ENCODE measurements around the gene C19orf18. TPM values are rescaled to one million over a fixed set of nuclear protein-coding genes. Genes with fewer than 3 reads are reported as not detected.

The C19orf18 gene
- total RNA-seq, 2 donors from 2014 or later: 0.87 TPM; not detected in 1

DNA sequence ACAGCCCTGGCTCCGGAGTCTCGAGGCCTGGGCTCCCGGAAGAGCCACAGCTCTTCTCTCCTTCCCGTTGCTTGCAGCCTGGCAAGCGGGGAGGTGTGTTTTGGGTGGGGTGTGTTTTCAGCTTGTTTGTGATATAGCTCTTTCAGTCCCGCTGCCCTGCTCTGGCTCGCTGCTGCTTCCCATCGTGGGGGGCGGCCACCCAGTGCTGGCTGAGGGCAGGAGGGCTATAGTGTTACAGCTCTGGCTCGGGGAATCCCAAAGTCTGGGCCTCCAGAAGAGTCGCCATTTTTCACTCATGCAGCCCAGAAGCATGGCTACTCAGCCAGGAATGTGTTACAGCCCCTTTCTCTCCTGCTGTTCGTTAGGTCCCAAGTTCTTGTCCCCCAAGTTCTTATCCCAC is 24.6 kb downstream of the C19orf18 start:
- no peaks in the 10 kb centered on the region for H3K36me3 ChIP-seq
- intact Hi-C loops (cut with DNase I): no loop called here
- H3K4me3 ChIP-seq: no peak overlapping the region
- TF ChIP-seq POLR2AphosphoS5 (IDR thresholded peaks at IDR 0.05) (no peak), POLR2A (IDR thresholded peaks at IDR 0.05) (no peak)
- TF ChIP-seq, protein P1, sequence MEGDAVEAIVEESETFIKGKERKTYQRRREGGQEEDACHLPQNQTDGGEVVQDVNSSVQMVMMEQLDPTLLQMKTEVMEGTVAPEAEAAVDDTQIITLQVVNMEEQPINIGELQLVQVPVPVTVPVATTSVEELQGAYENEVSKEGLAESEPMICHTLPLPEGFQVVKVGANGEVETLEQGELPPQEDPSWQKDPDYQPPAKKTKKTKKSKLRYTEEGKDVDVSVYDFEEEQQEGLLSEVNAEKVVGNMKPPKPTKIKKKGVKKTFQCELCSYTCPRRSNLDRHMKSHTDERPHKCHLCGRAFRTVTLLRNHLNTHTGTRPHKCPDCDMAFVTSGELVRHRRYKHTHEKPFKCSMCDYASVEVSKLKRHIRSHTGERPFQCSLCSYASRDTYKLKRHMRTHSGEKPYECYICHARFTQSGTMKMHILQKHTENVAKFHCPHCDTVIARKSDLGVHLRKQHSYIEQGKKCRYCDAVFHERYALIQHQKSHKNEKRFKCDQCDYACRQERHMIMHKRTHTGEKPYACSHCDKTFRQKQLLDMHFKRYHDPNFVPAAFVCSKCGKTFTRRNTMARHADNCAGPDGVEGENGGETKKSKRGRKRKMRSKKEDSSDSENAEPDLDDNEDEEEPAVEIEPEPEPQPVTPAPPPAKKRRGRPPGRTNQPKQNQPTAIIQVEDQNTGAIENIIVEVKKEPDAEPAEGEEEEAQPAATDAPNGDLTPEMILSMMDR (IDR thresholded peaks at IDR 0.05): no peak
- no peaks in the 10 kb centered on the region for H3K9me3 ChIP-seq
- no peak overlapping the region for H3K27ac ChIP-seq
- 88% methylated on average over 12 of the region's 12 CpGs for WGBS
- H3K4me1 ChIP-seq (replicated peaks): no peaks in the 10 kb centered on the region
- DNase-seq (ENCODE audit: low spot score): no peak
- no peaks in the 10 kb centered on the region for H3K27me3 ChIP-seq (replicated peaks; ENCODE audit: insufficient read depth)

DNA sequence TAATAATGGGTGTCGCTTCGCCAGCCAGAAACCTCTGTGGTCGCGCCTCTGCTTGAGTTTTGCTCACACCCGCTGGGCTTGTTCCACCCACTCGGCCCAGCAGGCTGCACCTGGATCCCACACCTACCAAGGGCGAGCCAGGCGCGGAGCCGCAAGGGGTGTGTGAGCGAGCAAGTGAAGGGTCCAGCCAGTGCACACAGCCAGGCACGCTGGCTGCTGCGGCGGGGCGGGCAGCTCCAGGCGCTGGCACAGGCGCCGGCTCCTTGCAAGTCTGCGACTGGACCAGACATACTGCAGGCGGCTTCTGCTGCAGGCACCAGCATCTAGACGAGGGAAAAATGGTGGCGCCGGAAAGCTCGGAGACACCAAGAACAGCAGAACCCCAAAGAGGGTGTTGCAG is 25.0 kb downstream of the C19orf18 start:
- no peaks in the 10 kb centered on the region for H3K4me1 ChIP-seq (replicated peaks)
- no peaks in the 10 kb centered on the region for H3K27me3 ChIP-seq (replicated peaks; ENCODE audit: insufficient read depth)
- H3K36me3 ChIP-seq: no peaks in the 10 kb centered on the region
- no peaks in the 10 kb centered on the region for H3K9me3 ChIP-seq
- DNase-seq (ENCODE audit: low spot score): no peak
- intact Hi-C loops (cut with DNase I): no loop called here
- H3K27ac ChIP-seq: no peak overlapping the region
- no peak overlapping the region for H3K4me3 ChIP-seq
- 89% methylated on average over 24 of the region's 24 CpGs for WGBS
- no peak for TF ChIP-seq POLR2AphosphoS5 (IDR thresholded peaks at IDR 0.05)
- TF ChIP-seq POLR2A (IDR thresholded peaks at IDR 0.05): no peak
- TF ChIP-seq, protein P1 (IDR thresholded peaks at IDR 0.05): no peak

DNA sequence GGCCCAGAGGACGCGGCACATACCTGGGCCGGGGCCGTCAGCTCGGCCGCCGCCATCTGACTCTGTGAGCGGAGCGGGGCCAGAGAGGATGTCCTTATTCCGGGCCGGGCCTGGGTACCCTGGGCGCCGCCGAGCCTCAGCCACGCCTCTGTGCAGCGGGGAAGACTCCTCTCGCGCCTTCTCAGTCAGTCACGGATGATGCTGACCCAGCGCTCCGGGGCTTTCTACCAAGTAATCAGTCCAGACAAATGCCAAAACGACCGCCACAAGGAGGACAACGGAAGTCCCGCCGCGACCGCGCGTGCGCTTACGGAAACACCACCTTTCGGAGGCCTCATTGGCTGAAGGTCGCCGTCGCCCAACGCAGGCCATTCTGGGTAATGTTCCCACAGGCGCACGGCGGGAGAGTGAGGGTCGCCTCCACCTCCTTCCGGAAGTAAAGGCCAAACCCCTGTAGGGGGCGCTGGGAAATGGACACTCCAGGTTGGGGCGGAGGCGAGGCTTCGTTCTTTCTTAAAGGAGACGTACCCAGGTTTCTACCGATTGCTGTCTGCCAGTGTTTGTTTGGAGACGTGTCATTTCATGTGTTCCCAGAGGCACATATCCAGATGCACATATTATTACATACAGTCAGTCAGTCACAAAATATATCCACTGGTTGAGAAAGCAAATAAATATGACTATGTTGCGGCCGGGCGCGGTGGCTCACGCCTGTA is 26.8 kb downstream of the C19orf18 start, which contains the start of gene ZNF256:
Gene ZNF256, minus strand, starts transcription at position 288 of the 716 bp plus-strand sequence. Its CDS starts 232 bp downstream, at position 56.
- Histone ChIP-seq H3K9me3 (no peaks in the 10 kb centered on the region), H3K36me3 (peaks cover 2 to 5% of the 10 kb centered on the region in 2 donors), H3K27me3 (replicated peaks; ENCODE audit: insufficient read depth) (no peaks in the 10 kb centered on the region), H3K4me1 (replicated peaks) (no peaks in the 10 kb centered on the region), H3K4me3 (peak within 1 kb of the TSS; percentile 81 to 89), H3K27ac (peak within 1 kb of the TSS; percentile 66 to 77)
- 7% methylated on average over 54 of the region's 54 CpGs for WGBS
- TF ChIP-seq, protein P1 (IDR thresholded peaks at IDR 0.05): peak; percentile 44 to 82 (median 78)
- TF ChIP-seq POLR2A (IDR thresholded peaks at IDR 0.05) (no peak), POLR2AphosphoS5 (IDR thresholded peaks at IDR 0.05) (peak; percentile 95)
- intact Hi-C loops (cut with DNase I): no loop called here
- DNase-seq (ENCODE audit: low spot score): peak; percentile 92

DNA sequence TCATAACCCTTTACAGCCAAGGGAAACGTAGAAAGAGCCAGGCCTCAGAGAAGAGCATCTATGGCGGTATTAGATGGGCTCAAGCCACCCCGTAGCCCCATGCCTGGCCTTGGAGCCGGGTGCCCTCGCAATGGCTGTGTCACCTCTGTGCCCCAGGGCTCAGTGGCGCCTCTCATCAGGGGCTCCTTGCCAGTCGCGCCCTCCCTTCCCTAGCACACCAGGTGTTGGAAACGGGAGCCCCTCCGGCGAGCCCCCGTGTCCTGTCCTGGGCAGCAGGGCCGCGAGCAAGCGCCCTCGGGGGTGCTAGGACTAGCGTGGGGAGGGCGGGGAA is 27.3 kb downstream of the C19orf18 start:
- H3K4me3 ChIP-seq: peak overlapping the region; percentile 81 to 89
- TF ChIP-seq, protein P1 (IDR thresholded peaks at IDR 0.05): no peak
- TF ChIP-seq POLR2AphosphoS5 (IDR thresholded peaks at IDR 0.05): no peak
- no peak for TF ChIP-seq POLR2A (IDR thresholded peaks at IDR 0.05)
- H3K27me3 ChIP-seq (replicated peaks; ENCODE audit: insufficient read depth): no peaks in the 10 kb centered on the region
- peaks cover 7 to 10% of the 10 kb centered on the region in 2 donors for H3K36me3 ChIP-seq
- no peaks in the 10 kb centered on the region for H3K4me1 ChIP-seq (replicated peaks)
- no peaks in the 10 kb centered on the region for H3K9me3 ChIP-seq
- intact Hi-C loops (cut with DNase I): no loop called here
- WGBS: under 1% methylated on average over 18 of the region's 18 CpGs
- H3K27ac ChIP-seq: peak overlapping the region; percentile 66 to 77
- DNase-seq (ENCODE audit: low spot score): no peak

DNA sequence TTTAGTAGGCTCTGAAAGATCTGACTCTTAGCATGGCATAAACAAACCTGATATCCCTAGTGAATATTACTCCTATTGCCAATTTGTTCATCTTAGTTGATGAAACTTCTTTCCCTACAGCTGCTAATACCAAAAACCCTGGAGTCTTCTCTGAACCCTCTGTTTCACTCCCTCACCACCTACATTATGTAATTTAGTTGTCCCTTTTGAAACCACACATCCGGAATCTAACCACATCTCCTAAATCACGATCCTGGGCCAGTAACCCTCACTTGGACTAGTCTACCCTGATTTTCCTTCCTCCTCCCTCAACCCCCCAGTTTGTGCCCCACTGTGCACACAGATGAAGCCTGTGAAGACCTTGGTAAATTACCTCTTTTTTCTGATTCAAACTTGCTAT is 28.0 kb downstream of the C19orf18 start:
- no peaks in the 10 kb centered on the region for H3K27me3 ChIP-seq (replicated peaks; ENCODE audit: insufficient read depth)
- TF ChIP-seq POLR2A (IDR thresholded peaks at IDR 0.05): no peak
- no peak for TF ChIP-seq POLR2AphosphoS5 (IDR thresholded peaks at IDR 0.05)
- TF ChIP-seq, protein P1 (IDR thresholded peaks at IDR 0.05): no peak
- H3K4me3 ChIP-seq: peak overlapping the region; percentile 81 to 89
- WGBS: 59% methylated on average over 2 of the region's 2 CpGs
- H3K27ac ChIP-seq: no peak overlapping the region
- no peaks in the 10 kb centered on the region for H3K9me3 ChIP-seq
- no peak for DNase-seq (ENCODE audit: low spot score)
- intact Hi-C loops (cut with DNase I): no loop called here
- peaks cover 7 to 18% of the 10 kb centered on the region in 2 donors for H3K36me3 ChIP-seq
- no peaks in the 10 kb centered on the region for H3K4me1 ChIP-seq (replicated peaks)
